SK-N-SH treated with all-trans-retinoic acid at 6 μM for 48 hours (cell line): Measurements from ENCODE around the gene GALC.

ENCODE experiments used
- ATAC-seq: fragments of 200-7000 bp; cut with Tn5 transposase; 3 replicates; pipeline ENCODE4 v1.9.1; 2020; ENCODE audit warnings: mild to moderate bottlenecking, moderate library complexity
- ARNTL ChIP-seq: fragments of 450-650 bp; formaldehyde crosslinking; IDR thresholded peaks from 2 replicates; pipeline ENCODE4 v1.5.0; 2020; ENCODE audit warnings: low read depth, mild to moderate bottlenecking, moderate library complexity, borderline replicate concordance
- BACH2 ChIP-seq: fragments of 250-450 bp; sonication (Bioruptor Pico); IDR thresholded peaks from 2 replicates; pipeline ENCODE4 v1.9.0; 2021; ENCODE audit warnings: mild to moderate bottlenecking, borderline replicate concordance
- CSDC2 ChIP-seq: fragments of 250-450 bp; sonication (Bioruptor Pico); IDR thresholded peaks from 2 replicates; pipeline ENCODE4 v1.5.0; 2020; ENCODE audit warnings: mild to moderate bottlenecking, moderate library complexity
- ESRRG ChIP-seq: fragments of 250-450 bp; sonication (Bioruptor Pico); IDR thresholded peaks from 2 replicates; pipeline ENCODE4 v1.6.1; 2021; ENCODE audit warnings: mild to moderate bottlenecking
- GLIS3 ChIP-seq: fragments of 250-450 bp; sonication (Bioruptor Pico); IDR thresholded peaks from 2 replicates; pipeline ENCODE4 v1.5.0; 2020; ENCODE audit warnings: mild to moderate bottlenecking, moderate library complexity
- ISL1 ChIP-seq: fragments of 250-450 bp; sonication (Bioruptor Pico); IDR thresholded peaks from 2 replicates; pipeline ENCODE4 v2.1.2; 2022; ENCODE audit warnings: mild to moderate bottlenecking, moderate library complexity
- OSR1 ChIP-seq: fragments of 250-450 bp; sonication (Bioruptor Pico); IDR thresholded peaks from 2 replicates; pipeline ENCODE4 v1.8.0; 2022; ENCODE audit warnings: moderate library complexity, mild to moderate bottlenecking, inconsistent platforms
- PATZ1 ChIP-seq: fragments of 250-450 bp; sonication (Bioruptor Pico); IDR thresholded peaks from 2 replicates; pipeline ENCODE4 v1.8.0; 2020; ENCODE audit warnings: mild to moderate bottlenecking, moderate library complexity, borderline replicate concordance
- PPARA ChIP-seq: fragments of 250-450 bp; sonication (Bioruptor Pico); IDR thresholded peaks from 2 replicates; pipeline ENCODE4 v1.5.0; 2020; ENCODE audit warnings: mild to moderate bottlenecking, borderline replicate concordance
- SNAI2 ChIP-seq: fragments of 250-450 bp; sonication (Bioruptor Pico); IDR thresholded peaks from 2 replicates; pipeline ENCODE4 v1.5.0; 2020; ENCODE audit warnings: mild to moderate bottlenecking, moderate library complexity
- TCF4 ChIP-seq: fragments of 250-450 bp; sonication (Bioruptor Pico); IDR thresholded peaks from 2 replicates; pipeline ENCODE4 v1.8.0; 2021; ENCODE audit warnings: mild to moderate bottlenecking, moderate library complexity, borderline replicate concordance
- TOX ChIP-seq: fragments of 250-450 bp; sonication (Bioruptor Pico); IDR thresholded peaks from 2 replicates; pipeline ENCODE4 v1.8.0; 2021; ENCODE audit warnings: mild to moderate bottlenecking, moderate library complexity, borderline replicate concordance
- ZC3H10 ChIP-seq: fragments of 250-450 bp; sonication (Bioruptor Pico); IDR thresholded peaks from 2 replicates; pipeline ENCODE4 v1.5.1; 2021; ENCODE audit warnings: mild to moderate bottlenecking, moderate library complexity
- ZFP3 ChIP-seq: fragments of 250-450 bp; sonication (Bioruptor Pico); IDR thresholded peaks from 2 replicates; pipeline ENCODE4 v1.5.0; 2020; ENCODE audit warnings: mild to moderate bottlenecking, moderate library complexity
- ZFP30 ChIP-seq: fragments of 450-650 bp; formaldehyde crosslinking; IDR thresholded peaks from 2 replicates; pipeline ENCODE4 v1.5.0; 2022; ENCODE audit warnings: mild to moderate bottlenecking, moderate library complexity
- ZNF565 ChIP-seq: fragments of 450-650 bp; formaldehyde crosslinking; conservative IDR thresholded peaks from 2 replicates; pipeline ENCODE4 v1.5.0; 2020; ENCODE audit warnings: low read depth, mild to moderate bottlenecking, moderate library complexity
- ZNF70 ChIP-seq: fragments of 450-650 bp; formaldehyde crosslinking; IDR thresholded peaks from 2 replicates; pipeline ENCODE4 v1.5.0; 2020; ENCODE audit warnings: mild to moderate bottlenecking, moderate library complexity
- ZNF8 ChIP-seq: fragments of 450-650 bp; formaldehyde crosslinking; IDR thresholded peaks from 2 replicates; pipeline ENCODE4 v1.5.0; 2020; ENCODE audit warnings: mild to moderate bottlenecking, moderate library complexity
- TF ChIP-seq, protein P1 (sequence below): fragments of 250-450 bp; sonication (Bioruptor Pico); IDR thresholded peaks from 2 replicates; pipeline ENCODE4 v1.5.1; 2021; ENCODE audit warnings: mild to moderate bottlenecking, moderate library complexity
- TF ChIP-seq, protein P2 (sequence below): fragments of 250-450 bp; sonication (Bioruptor Pico); IDR thresholded peaks from 2 replicates; pipeline ENCODE4 v1.8.0; 2021; ENCODE audit warnings: low read depth, mild to moderate bottlenecking, moderate library complexity, borderline replicate concordance

The GALC gene

DNA sequence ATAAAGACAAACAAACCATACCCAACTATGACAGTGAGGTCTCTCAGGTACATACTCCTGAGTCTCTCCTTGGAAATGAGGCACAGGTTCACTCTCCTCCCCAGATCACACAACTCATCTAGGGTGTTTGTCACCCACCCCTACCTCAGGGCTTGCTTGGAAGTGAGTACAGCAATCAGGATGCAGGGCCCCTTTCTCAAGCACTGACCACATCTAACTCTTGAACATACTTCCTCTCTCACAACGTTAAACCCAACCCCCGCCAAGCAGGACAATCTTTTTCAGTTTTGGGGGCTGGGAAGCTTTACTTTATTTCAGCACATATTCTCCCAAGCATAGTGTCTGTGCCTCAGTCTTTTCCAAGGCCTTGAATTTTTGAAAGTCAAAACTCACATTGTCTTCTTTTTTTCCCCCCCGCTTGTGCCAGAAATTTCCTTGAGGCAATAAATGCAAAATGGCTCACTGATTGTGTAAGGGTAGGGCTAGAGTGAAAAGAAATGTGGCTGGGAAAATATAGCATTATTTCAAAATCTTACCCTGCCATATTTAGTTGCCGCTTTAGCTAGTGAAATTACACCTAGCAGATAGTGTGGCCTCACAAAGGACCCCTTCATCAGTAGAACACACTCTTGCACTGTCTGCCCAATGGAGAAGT lies 9.6 kb upstream of the GALC start:
- no peak for ATAC-seq
- TF ChIP-seq GLIS3 (CRISPR knock-in tag): no peak
- TF ChIP-seq PATZ1: no peak
- no peak for TF ChIP-seq CSDC2 (CRISPR knock-in tag)
- TF ChIP-seq ARNTL: no peak
- TF ChIP-seq SNAI2 (CRISPR knock-in tag): no peak
- no peak for TF ChIP-seq TOX (CRISPR knock-in tag)
- TF ChIP-seq ZFP30 (CRISPR knock-in tag): no peak
- no peak for TF ChIP-seq ZNF565 (CRISPR knock-in tag)
- TF ChIP-seq TCF4 (CRISPR knock-in tag): no peak
- TF ChIP-seq, protein P1, sequence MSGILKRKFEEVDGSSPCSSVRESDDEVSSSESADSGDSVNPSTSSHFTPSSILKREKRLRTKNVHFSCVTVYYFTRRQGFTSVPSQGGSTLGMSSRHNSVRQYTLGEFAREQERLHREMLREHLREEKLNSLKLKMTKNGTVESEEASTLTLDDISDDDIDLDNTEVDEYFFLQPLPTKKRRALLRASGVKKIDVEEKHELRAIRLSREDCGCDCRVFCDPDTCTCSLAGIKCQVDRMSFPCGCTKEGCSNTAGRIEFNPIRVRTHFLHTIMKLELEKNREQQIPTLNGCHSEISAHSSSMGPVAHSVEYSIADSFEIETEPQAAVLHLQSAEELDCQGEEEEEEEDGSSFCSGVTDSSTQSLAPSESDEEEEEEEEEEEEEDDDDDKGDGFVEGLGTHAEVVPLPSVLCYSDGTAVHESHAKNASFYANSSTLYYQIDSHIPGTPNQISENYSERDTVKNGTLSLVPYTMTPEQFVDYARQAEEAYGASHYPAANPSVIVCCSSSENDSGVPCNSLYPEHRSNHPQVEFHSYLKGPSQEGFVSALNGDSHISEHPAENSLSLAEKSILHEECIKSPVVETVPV: no peak
- TF ChIP-seq ZC3H10: no peak

- TF ChIP-seq TOX (CRISPR knock-in tag) (no peak), ZNF70 (CRISPR knock-in tag) (no peak), GLIS3 (CRISPR knock-in tag) (no peak), CSDC2 (CRISPR knock-in tag) (no peak), ZNF565 (CRISPR knock-in tag) (no peak), ZNF8 (CRISPR knock-in tag) (no peak), BACH2 (CRISPR knock-in tag) (no peak), ESRRG (CRISPR knock-in tag) (no peak), PPARA (CRISPR knock-in tag) (no peak), ZFP30 (CRISPR knock-in tag) (no peak), OSR1 (CRISPR knock-in tag) (no peak), TCF4 (CRISPR knock-in tag) (no peak)
- TF ChIP-seq, protein P1: no peak
- ATAC-seq: no peak
These were observed 6.3 kb upstream of the GALC start for GRCh38 chr14:87999277-87999676.

DNA sequence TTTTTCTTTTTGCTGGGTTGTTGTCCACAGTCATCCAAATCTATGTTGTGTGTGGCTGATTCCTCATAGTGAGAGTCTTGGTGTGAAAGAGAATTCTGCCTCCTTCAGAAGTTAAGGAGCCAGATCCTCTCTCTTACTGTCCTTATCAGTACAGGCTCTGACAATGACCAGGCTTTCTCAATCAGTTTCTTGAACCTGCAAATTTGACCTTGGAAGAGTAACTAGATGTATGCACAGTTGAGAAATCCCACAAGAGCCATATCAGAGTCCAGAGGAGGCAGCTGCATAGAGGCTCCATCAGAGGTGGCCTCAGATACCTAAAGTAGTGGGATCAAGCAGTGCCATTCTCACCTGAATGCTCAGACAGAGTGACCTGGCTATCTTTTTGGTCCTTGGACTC lies 5.5 kb upstream of the GALC start:
- TF ChIP-seq ARNTL (no peak), PATZ1 (no peak), ZNF565 (CRISPR knock-in tag) (no peak), ZNF70 (CRISPR knock-in tag) (no peak), SNAI2 (CRISPR knock-in tag) (no peak), ZFP3 (CRISPR knock-in tag) (no peak), ESRRG (CRISPR knock-in tag) (no peak)
- TF ChIP-seq, protein P2, sequence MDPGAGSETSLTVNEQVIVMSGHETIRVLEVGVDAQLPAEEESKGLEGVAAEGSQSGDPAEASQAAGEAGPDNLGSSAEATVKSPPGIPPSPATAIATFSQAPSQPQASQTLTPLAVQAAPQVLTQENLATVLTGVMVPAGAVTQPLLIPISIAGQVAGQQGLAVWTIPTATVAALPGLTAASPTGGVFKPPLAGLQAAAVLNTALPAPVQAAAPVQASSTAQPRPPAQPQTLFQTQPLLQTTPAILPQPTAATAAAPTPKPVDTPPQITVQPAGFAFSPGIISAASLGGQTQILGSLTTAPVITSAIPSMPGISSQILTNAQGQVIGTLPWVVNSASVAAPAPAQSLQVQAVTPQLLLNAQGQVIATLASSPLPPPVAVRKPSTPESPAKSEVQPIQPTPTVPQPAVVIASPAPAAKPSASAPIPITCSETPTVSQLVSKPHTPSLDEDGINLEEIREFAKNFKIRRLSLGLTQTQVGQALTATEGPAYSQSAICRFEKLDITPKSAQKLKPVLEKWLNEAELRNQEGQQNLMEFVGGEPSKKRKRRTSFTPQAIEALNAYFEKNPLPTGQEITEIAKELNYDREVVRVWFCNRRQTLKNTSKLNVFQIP (CRISPR knock-in tag): no peak
- TF ChIP-seq, all 23 proteins: peak for 0

DNA sequence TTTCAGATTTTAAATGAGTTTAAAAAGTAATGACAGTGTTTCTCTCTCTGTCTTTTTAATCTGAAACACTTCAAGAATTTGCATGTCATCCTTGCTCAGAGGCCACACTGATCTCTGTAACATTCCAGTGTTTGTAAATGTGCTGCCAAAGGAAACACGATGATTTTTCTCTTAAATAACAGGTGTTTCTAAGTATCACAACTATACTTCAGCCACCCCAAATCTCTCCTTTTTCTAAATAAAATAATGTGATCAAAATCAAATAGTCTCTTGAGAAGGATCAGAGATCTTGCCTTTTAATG lies 3.3 kb upstream of the GALC start:
- no peak for ATAC-seq
- TF ChIP-seq ZNF70 (CRISPR knock-in tag): no peak
- TF ChIP-seq TOX (CRISPR knock-in tag): no peak
- no peak for TF ChIP-seq BACH2 (CRISPR knock-in tag)
- TF ChIP-seq, protein P2 (CRISPR knock-in tag): no peak
- no peak for TF ChIP-seq ARNTL
- TF ChIP-seq ESRRG (CRISPR knock-in tag): no peak
- TF ChIP-seq, protein P1: no peak
- no peak for TF ChIP-seq ZNF8 (CRISPR knock-in tag)
- TF ChIP-seq ZFP3 (CRISPR knock-in tag): no peak
- TF ChIP-seq PATZ1: no peak
- TF ChIP-seq ZFP30 (CRISPR knock-in tag): no peak
- no peak for TF ChIP-seq ISL1

More for the DNA sequence above, 5.5 kb upstream of the GALC start:
- no peak for ATAC-seq
